Trophoblast cell (in vitro differentiated cells and primary cell): ENCODE measurements around the gene LRP1B.

Experiments
- DNase-seq, 2 donors: peaks; one replicate each; pipeline ENCODE4 v3.0.0-alpha.2; 2016
- H2AFZ ChIP-seq: 2 replicates; pipeline ENCODE4 v1.6.1; 2013; ENCODE audit warnings: low read length, moderate library complexity, mild to moderate bottlenecking; ENCODE audit not compliant: insufficient read depth, poor library complexity
- H2AK5ac ChIP-seq: 2 replicates; pipeline ENCODE4 v1.6.1; 2013; ENCODE audit warnings: mild to moderate bottlenecking, low read length
- H2BK120ac ChIP-seq: 2 replicates; pipeline ENCODE4 v1.6.1; 2013; ENCODE audit warnings: low read length, mild to moderate bottlenecking, moderate library complexity; ENCODE audit not compliant: insufficient read depth, poor library complexity
- H2BK12ac ChIP-seq: 2 replicates; pipeline ENCODE4 v1.6.1; 2013; ENCODE audit warnings: mild to moderate bottlenecking, low read length, moderate library complexity
- H2BK5ac ChIP-seq: 2 replicates; pipeline ENCODE4 v1.6.1; 2013; ENCODE audit warnings: low read length, low read depth, moderate library complexity, mild to moderate bottlenecking; ENCODE audit not compliant: poor library complexity
- H3K14ac ChIP-seq: 2 replicates; pipeline ENCODE4 v1.6.1; 2013; ENCODE audit warnings: mild to moderate bottlenecking, low read length
- H3K18ac ChIP-seq: 2 replicates; pipeline ENCODE4 v1.6.1; 2013; ENCODE audit warnings: mild to moderate bottlenecking, low read length
- H3K23ac ChIP-seq: 2 replicates; pipeline ENCODE4 v1.6.1; 2013; ENCODE audit warnings: low read length
- H3K27ac ChIP-seq: 2 replicates; pipeline ENCODE4 v1.5.1; 2013; ENCODE audit warnings: low read depth, mild to moderate bottlenecking, inconsistent platforms, low read length, moderate library complexity
- H3K27me3 ChIP-seq: 2 replicates; pipeline ENCODE4 v1.6.1; 2013; ENCODE audit warnings: inconsistent platforms, mild to moderate bottlenecking, low read length, moderate library complexity; ENCODE audit not compliant: insufficient read depth
- H3K36me3 ChIP-seq, 2 experiments: 1 replicate in 1 of 2; 2 replicates in 1 of 2; pipeline ENCODE4 v1.6.1; 2013; ENCODE audit warnings: low read length in 2 of 2, mild to moderate bottlenecking in 2 of 2, moderate library complexity in 1 of 2; ENCODE audit not compliant: insufficient read depth in 2 of 2, control insufficient read depth in 1 of 2
- H3K4ac ChIP-seq: 2 replicates; pipeline ENCODE4 v1.6.1; 2013; ENCODE audit warnings: low read depth, mild to moderate bottlenecking, low read length, moderate library complexity
- H3K4me1 ChIP-seq, 2 experiments: 1 replicate in 1 of 2; 2 replicates in 1 of 2; pipeline ENCODE4 v1.6.1; 2013; ENCODE audit warnings: low read length in 2 of 2, mild to moderate bottlenecking in 2 of 2, moderate library complexity in 1 of 2; ENCODE audit not compliant: insufficient read depth in 2 of 2, control insufficient read depth in 1 of 2
- H3K4me2 ChIP-seq: 2 replicates; pipeline ENCODE4 v1.6.1; 2013; ENCODE audit warnings: inconsistent platforms, mild to moderate bottlenecking, low read length, moderate library complexity
- H3K4me3 ChIP-seq: 2 replicates; pipeline ENCODE4 v1.5.1; 2013; ENCODE audit warnings: mild to moderate bottlenecking, low read depth, low read length, inconsistent platforms
- H3K79me1 ChIP-seq: one replicate; pipeline ENCODE4 v1.6.1; 2013; ENCODE audit warnings: low read length
- H3K79me2 ChIP-seq: 2 replicates; pipeline ENCODE4 v1.6.1; 2013; ENCODE audit warnings: low read length, mild to moderate bottlenecking; ENCODE audit not compliant: control insufficient read depth, insufficient read depth, poor library complexity
- H3K9ac ChIP-seq: 2 replicates; pipeline ENCODE4 v1.6.1; 2013; ENCODE audit warnings: mild to moderate bottlenecking, low read length
- H3K9me3 ChIP-seq: 2 replicates; pipeline ENCODE4 v1.6.1; 2013; ENCODE audit warnings: low read depth, mild to moderate bottlenecking, control low read depth, inconsistent platforms, low read length; ENCODE audit not compliant: insufficient read depth
- H4K12ac ChIP-seq: 2 replicates; pipeline ENCODE4 v1.6.1; 2013; ENCODE audit warnings: low read depth, mild to moderate bottlenecking, low read length, moderate library complexity
- H4K8ac ChIP-seq: 2 replicates; pipeline ENCODE4 v1.6.1; 2013; ENCODE audit warnings: low read depth, mild to moderate bottlenecking, low read length, moderate library complexity
- H4K91ac ChIP-seq: one replicate; pipeline ENCODE4 v1.6.1; 2013; ENCODE audit warnings: low read depth, mild to moderate bottlenecking, low read length, moderate library complexity
- WGBS: extraction: QIAGEN DNeasy Blood & Tissue Kit; methylation state at CpG from one replicate; pipeline ENCODE4 v1.1.7; 2013; ENCODE audit warnings: missing lambda C conversion rate; ENCODE audit not compliant: insufficient read length, insufficient coverage; ENCODE audit errors: extremely low coverage; 5-methylcytosine and 5-hydroxymethylcytosine counted together

LRP1B gene

DNA sequence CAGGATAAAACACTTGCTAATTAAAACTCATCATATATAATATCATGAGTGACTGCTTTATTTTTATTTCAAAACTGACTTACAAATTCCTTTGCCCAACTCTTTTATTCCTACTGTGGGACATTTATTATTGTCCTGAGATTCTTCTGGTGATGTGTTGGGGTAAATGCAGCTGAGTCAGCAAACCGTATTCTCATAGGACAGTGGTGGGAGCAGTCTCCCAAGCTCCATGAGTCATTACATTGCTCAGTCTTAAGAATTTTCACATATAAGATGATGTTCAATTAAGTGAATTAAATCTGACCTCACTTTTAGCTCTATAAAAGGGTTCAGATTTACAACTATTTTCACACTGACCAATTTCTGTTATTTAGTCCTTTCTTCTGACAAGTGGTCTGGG is 1530.7 kb downstream of the LRP1B start:
- no peak for DNase-seq
- no peaks in the 10 kb centered on the region for H3K79me2 ChIP-seq
- H2BK120ac ChIP-seq = no peak overlapping the region
- H3K4me1 ChIP-seq = peaks cover 0 to 2% of the 10 kb centered on the region in 2 experiments
- H3K9ac ChIP-seq = no peak overlapping the region
- no CpG with 5 or more reads among the region's 1 CpG for WGBS
- no peak overlapping the region for H3K4me3 ChIP-seq
- H3K27me3 ChIP-seq = no peaks in the 10 kb centered on the region
- H3K14ac ChIP-seq = no peak overlapping the region
- H2BK5ac ChIP-seq = no peak overlapping the region
- no peak overlapping the region for H3K4me2 ChIP-seq
- no peak overlapping the region for H4K91ac ChIP-seq
- no peak overlapping the region for H3K4ac ChIP-seq
- no peaks in the 10 kb centered on the region for H3K36me3 ChIP-seq
- no peak overlapping the region for H3K23ac ChIP-seq
- no peak overlapping the region for H4K8ac ChIP-seq
- no peak overlapping the region for H2BK12ac ChIP-seq
- H3K9me3 ChIP-seq = no peaks in the 10 kb centered on the region
- H2AFZ ChIP-seq = no peak overlapping the region
- no peaks in the 10 kb centered on the region for H3K79me1 ChIP-seq
- H3K27ac ChIP-seq = no peak overlapping the region
- no peak overlapping the region for H2AK5ac ChIP-seq
- no peak overlapping the region for H3K18ac ChIP-seq
- H4K12ac ChIP-seq = no peak overlapping the region

DNA sequence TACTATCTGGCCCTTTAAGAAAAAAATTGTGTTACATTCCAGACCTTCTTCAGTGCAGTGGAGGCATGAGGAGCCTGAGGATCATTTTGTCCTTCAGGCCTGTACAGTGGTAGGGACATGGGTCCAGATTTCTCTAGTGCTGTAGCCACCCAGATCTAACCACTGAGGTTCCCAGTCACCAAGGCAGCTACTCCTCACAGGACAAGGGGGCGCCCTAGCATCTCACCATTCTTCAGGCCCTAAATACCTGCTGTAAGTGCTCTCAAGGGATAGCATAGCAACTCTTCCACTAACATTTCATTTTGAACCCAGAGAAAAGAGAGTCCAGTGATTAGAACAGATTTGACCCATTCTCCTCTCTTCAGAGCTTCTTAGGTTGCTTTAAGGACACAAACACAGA is 1533.0 kb downstream of the LRP1B start:
- H4K91ac ChIP-seq = no peak overlapping the region
- no peak overlapping the region for H3K14ac ChIP-seq
- no peaks in the 10 kb centered on the region for H3K9me3 ChIP-seq
- H3K18ac ChIP-seq = no peak overlapping the region
- no peaks in the 10 kb centered on the region for H3K27me3 ChIP-seq
- no peaks in the 10 kb centered on the region for H3K79me1 ChIP-seq
- no peak overlapping the region for H2AFZ ChIP-seq
- WGBS = no CpG with 5 or more reads among the region's 1 CpG
- H4K12ac ChIP-seq = no peak overlapping the region
- H3K36me3 ChIP-seq = no peaks in the 10 kb centered on the region
- H3K4me1 ChIP-seq = peaks cover 0 to 2% of the 10 kb centered on the region in 2 experiments
- H2BK5ac ChIP-seq = no peak overlapping the region
- H3K23ac ChIP-seq = no peak overlapping the region
- H3K4ac ChIP-seq = no peak overlapping the region
- no peak overlapping the region for H3K27ac ChIP-seq
- no peak overlapping the region for H3K9ac ChIP-seq
- no peak overlapping the region for H2BK12ac ChIP-seq
- H2AK5ac ChIP-seq = no peak overlapping the region
- no peak overlapping the region for H3K4me2 ChIP-seq
- H2BK120ac ChIP-seq = no peak overlapping the region
- DNase-seq = no peak
- H3K79me2 ChIP-seq = no peaks in the 10 kb centered on the region
- no peak overlapping the region for H4K8ac ChIP-seq
- no peak overlapping the region for H3K4me3 ChIP-seq

DNA sequence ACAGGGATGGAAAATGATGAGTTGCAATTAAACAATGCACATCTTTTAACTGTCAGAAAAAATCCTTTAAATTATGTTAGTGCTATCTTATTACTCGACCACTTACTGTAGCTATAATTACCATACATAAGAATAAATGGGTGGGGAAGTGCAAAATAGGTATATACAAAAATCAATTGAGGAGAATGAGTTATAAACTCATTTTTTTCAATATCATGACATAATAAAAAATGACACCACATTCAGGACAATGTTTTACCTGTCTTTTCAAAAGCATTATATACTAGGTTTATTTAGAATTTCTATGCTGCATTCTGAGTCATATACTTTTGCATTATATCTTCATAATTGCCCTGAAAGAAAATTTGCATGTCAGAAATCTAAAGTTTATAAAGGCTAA is 1533.6 kb downstream of the LRP1B start:
- no peak for DNase-seq
- no peak overlapping the region for H2BK120ac ChIP-seq
- WGBS = no CpG with 5 or more reads among the region's 1 CpG

DNA sequence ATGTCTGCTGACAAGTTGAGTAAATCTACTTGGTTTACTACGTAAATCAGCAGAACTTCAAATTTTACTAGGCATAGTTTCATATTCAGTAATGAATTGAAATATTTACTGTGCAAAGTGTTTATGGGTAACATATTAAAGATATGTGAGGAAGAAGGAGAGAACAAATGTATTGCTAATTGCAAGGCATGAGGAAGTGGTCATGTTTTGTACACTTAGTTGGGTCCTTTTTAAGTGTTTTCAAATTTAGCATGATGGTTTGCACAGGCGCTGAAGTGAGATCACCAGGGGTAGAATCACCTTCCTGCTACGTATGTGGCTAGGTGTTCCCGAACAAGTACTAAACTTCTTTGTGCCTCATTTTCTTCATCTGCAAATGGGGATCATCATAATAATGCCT is 1534.4 kb downstream of the LRP1B start:
- whole genome bisulfite sequencing = no CpG with 5 or more reads among the region's 4 CpGs
- H3K36me3 ChIP-seq = no peaks in the 10 kb centered on the region
- H3K23ac ChIP-seq = no peak overlapping the region
- H3K14ac ChIP-seq = no peak overlapping the region
- H4K91ac ChIP-seq = no peak overlapping the region
- H3K27ac ChIP-seq = no peak overlapping the region
- H3K4me3 ChIP-seq = no peak overlapping the region
- peaks cover 0 to 2% of the 10 kb centered on the region in 2 experiments for H3K4me1 ChIP-seq
- no peak overlapping the region for H2AK5ac ChIP-seq
- H3K4me2 ChIP-seq = no peak overlapping the region
- DNase-seq = no peak
- H2AFZ ChIP-seq = no peak overlapping the region
- H4K12ac ChIP-seq = no peak overlapping the region
- no peak overlapping the region for H3K9ac ChIP-seq
- no peak overlapping the region for H2BK5ac ChIP-seq
- no peaks in the 10 kb centered on the region for H3K79me2 ChIP-seq
- no peak overlapping the region for H4K8ac ChIP-seq
- no peak overlapping the region for H3K4ac ChIP-seq
- H3K27me3 ChIP-seq = no peaks in the 10 kb centered on the region
- H3K18ac ChIP-seq = no peak overlapping the region
- no peaks in the 10 kb centered on the region for H3K79me1 ChIP-seq
- H2BK120ac ChIP-seq = no peak overlapping the region
- H2BK12ac ChIP-seq = no peak overlapping the region
- H3K9me3 ChIP-seq = no peaks in the 10 kb centered on the region

More for the DNA sequence above, 1533.6 kb downstream of the LRP1B start:
- no peak overlapping the region for H3K18ac ChIP-seq
- no peak overlapping the region for H3K9ac ChIP-seq
- H4K8ac ChIP-seq = no peak overlapping the region
- no peak overlapping the region for H3K14ac ChIP-seq
- no peak overlapping the region for H2AFZ ChIP-seq
- no peaks in the 10 kb centered on the region for H3K79me1 ChIP-seq
- H3K4me2 ChIP-seq = no peak overlapping the region
- no peak overlapping the region for H2BK5ac ChIP-seq
- H3K27me3 ChIP-seq = no peaks in the 10 kb centered on the region
- H2BK12ac ChIP-seq = no peak overlapping the region
- no peak overlapping the region for H4K91ac ChIP-seq
- H4K12ac ChIP-seq = no peak overlapping the region
- H3K23ac ChIP-seq = no peak overlapping the region
- H3K4ac ChIP-seq = no peak overlapping the region
- no peak overlapping the region for H2AK5ac ChIP-seq
- H3K79me2 ChIP-seq = no peaks in the 10 kb centered on the region
- peaks cover 0 to 2% of the 10 kb centered on the region in 2 experiments for H3K4me1 ChIP-seq
- no peak overlapping the region for H3K27ac ChIP-seq
- no peaks in the 10 kb centered on the region for H3K9me3 ChIP-seq
- no peaks in the 10 kb centered on the region for H3K36me3 ChIP-seq
- H3K4me3 ChIP-seq = no peak overlapping the region
